Measurements from ENCODE around the gene ABCD3.

DNA sequence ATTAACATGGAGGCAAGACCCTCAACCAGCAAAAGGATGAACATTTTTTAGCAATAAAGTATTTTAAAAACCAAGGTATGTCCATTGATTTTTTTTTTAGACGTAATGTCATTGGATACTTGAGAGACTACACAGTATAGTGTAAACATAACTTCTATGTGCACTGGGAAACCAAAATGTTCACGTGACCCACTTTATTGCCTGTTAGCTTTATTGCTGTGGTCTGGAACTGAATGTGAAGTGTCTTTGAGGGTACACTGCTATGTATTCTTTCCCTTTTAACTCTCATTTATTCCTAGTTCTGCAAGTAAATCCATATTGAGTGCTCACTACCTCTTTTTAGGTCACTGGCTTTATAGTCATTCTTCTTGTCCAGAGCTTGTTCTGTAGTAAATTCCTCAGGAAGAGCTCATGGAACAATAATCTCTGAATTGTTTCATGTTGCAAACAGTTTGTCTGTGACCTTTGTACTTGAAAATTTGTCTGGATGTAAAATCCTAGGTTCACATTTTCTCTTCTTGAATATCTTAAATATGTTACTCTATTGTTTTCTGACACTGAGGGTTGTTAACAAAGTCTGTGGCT, 20.6 kb downstream of the ABCD3 start:
- TF ChIP-seq POLR2AphosphoS5 (IDR thresholded peaks at IDR 0.05): no peak
- TF ChIP-seq, protein P1, sequence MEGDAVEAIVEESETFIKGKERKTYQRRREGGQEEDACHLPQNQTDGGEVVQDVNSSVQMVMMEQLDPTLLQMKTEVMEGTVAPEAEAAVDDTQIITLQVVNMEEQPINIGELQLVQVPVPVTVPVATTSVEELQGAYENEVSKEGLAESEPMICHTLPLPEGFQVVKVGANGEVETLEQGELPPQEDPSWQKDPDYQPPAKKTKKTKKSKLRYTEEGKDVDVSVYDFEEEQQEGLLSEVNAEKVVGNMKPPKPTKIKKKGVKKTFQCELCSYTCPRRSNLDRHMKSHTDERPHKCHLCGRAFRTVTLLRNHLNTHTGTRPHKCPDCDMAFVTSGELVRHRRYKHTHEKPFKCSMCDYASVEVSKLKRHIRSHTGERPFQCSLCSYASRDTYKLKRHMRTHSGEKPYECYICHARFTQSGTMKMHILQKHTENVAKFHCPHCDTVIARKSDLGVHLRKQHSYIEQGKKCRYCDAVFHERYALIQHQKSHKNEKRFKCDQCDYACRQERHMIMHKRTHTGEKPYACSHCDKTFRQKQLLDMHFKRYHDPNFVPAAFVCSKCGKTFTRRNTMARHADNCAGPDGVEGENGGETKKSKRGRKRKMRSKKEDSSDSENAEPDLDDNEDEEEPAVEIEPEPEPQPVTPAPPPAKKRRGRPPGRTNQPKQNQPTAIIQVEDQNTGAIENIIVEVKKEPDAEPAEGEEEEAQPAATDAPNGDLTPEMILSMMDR (IDR thresholded peaks at IDR 0.05): no peak
- TF ChIP-seq POLR2A (IDR thresholded peaks at IDR 0.05): no peak
